HL-60 (cell line): ENCODE measurements around the gene DCC.

ENCODE experiments used
- GABPA ChIP-seq: IDR thresholded peaks from 2 replicates; pipeline ENCODE4 v1.6.1; 2012; ENCODE audit warnings: low read depth
- POLR2AphosphoS5 ChIP-seq: IDR thresholded peaks from 2 replicates; pipeline ENCODE4 v1.6.1; 2012; ENCODE audit warnings: low read depth
- REST ChIP-seq: IDR thresholded peaks from 2 replicates; pipeline ENCODE4 v1.6.1; 2012; ENCODE audit warnings: low read depth; ENCODE audit not compliant: insufficient replicate concordance
- SPI1 ChIP-seq: IDR thresholded peaks from 2 replicates; pipeline ENCODE4 v1.6.1; 2012; ENCODE audit warnings: low read depth, mild to moderate bottlenecking, borderline replicate concordance
- TF ChIP-seq, protein P1 (sequence below): IDR thresholded peaks from one replicate; pipeline ENCODE4 v1.5.1; 2011; ENCODE audit warnings: low read length, control low read depth, inconsistent platforms; ENCODE audit not compliant: insufficient read depth

- TF ChIP-seq, protein P1, sequence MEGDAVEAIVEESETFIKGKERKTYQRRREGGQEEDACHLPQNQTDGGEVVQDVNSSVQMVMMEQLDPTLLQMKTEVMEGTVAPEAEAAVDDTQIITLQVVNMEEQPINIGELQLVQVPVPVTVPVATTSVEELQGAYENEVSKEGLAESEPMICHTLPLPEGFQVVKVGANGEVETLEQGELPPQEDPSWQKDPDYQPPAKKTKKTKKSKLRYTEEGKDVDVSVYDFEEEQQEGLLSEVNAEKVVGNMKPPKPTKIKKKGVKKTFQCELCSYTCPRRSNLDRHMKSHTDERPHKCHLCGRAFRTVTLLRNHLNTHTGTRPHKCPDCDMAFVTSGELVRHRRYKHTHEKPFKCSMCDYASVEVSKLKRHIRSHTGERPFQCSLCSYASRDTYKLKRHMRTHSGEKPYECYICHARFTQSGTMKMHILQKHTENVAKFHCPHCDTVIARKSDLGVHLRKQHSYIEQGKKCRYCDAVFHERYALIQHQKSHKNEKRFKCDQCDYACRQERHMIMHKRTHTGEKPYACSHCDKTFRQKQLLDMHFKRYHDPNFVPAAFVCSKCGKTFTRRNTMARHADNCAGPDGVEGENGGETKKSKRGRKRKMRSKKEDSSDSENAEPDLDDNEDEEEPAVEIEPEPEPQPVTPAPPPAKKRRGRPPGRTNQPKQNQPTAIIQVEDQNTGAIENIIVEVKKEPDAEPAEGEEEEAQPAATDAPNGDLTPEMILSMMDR = no peak
- no peak for TF ChIP-seq GABPA
- TF ChIP-seq POLR2AphosphoS5 = no peak
- no peak for TF ChIP-seq REST
- no peak for TF ChIP-seq SPI1
These were observed 426.1 kb downstream of the DCC start for GRCh38 chr18:52766002-52766545.
